K562 (cell line): Measurements from ENCODE around the gene NTSR1. TPM values are rescaled to one million over a fixed set of nuclear protein-coding genes. Genes with fewer than 3 reads are reported as not detected.

Experiments
- ATAC-seq: fragments of 200-7000 bp; cut with Tn5 transposase; 3 replicates; pipeline ENCODE4 v1.9.1; 2020; ENCODE audit warnings: moderate library complexity
- BruUV-seq: library from RNA; stranded (reverse); fragments of 400-500 nt; replicated peaks from 2 replicates; lab custom pipeline; 2021; lab: Mats Ljungman, UMichigan
- CTCF ChIA-PET: fragments of 300-600 bp; formaldehyde crosslinking; extraction: SDS; loops from one replicate; lab custom pipeline; 2021; ENCODE audit warnings: low intra/inter-chr PET ratio; lab: Yijun Ruan, JAX
- POLR2A ChIA-PET: fragments of 300-600, 350-650 bp; sonication (Branson Sonifier 250); formaldehyde crosslinking; extraction: SDS; loops from one replicate; lab custom pipeline; 2021; ENCODE audit warnings: antibody characterized with exemption, inconsistent platforms; lab: Yijun Ruan, JAX
- DNase-seq, 4 experiments: peaks; one replicate each; pipeline versions ENCODE4 v3.0.0 to v3.0.0-alpha.2; 2011 to 2018; ENCODE audit warnings: low spot score in 3 of 4, mixed read lengths in 3 of 4; ENCODE audit errors: extremely low read depth in 1 of 4
- FAIRE-seq: peaks from 2 replicates; lab custom pipeline; 2011; peaks lifted over from hg19 to GRCh38; lab: Jason Lieb, UNC
- H2AFZ ChIP-seq: 2 replicates; pipeline ENCODE4 v1.6.0; 2011; ENCODE audit warnings: low read depth, low read length, control low read depth, inconsistent platforms
- H3K27ac ChIP-seq: fragments of 200-600 bp; 3 replicates; pipeline ENCODE4 v1.8.0; 2011; ENCODE audit warnings: low read depth, mild to moderate bottlenecking, control low read depth, inconsistent platforms, low read length, moderate library complexity, mixed read lengths; ENCODE audit errors: extremely low read depth
- H3K27me3 ChIP-seq, 2 experiments: fragments of 300-600 bp in 1 of 2; 2 replicates in 1 of 2; 3 replicates in 1 of 2; pipeline versions ENCODE4 v1.6.0 to v1.8.0; 2011; ENCODE audit warnings: inconsistent platforms in 2 of 2, low read length in 2 of 2, mild to moderate bottlenecking in 1 of 2, mixed read lengths in 1 of 2, moderate library complexity in 1 of 2; ENCODE audit not compliant: control insufficient read depth in 2 of 2, insufficient read depth in 2 of 2
- H3K36me3 ChIP-seq: fragments of 300-600 bp; 3 replicates; pipeline ENCODE4 v1.8.0; 2011; ENCODE audit warnings: mild to moderate bottlenecking, low read length, inconsistent platforms; ENCODE audit not compliant: control insufficient read depth, insufficient read depth
- H3K4me1 ChIP-seq, 2 experiments: fragments of 200-600 bp in 1 of 2; replicated peaks in 1 of 2; 2 replicates in 1 of 2; 3 replicates in 1 of 2; pipeline versions ENCODE4 v1.5.1 to v1.8.0; 2011; ENCODE audit warnings: inconsistent platforms in 2 of 2, low read length in 2 of 2, mild to moderate bottlenecking in 1 of 2, mixed read lengths in 1 of 2, moderate library complexity in 1 of 2; ENCODE audit not compliant: control insufficient read depth in 2 of 2, insufficient read depth in 2 of 2
- H3K4me2 ChIP-seq: 2 replicates; pipeline ENCODE4 v1.6.1; 2011; ENCODE audit warnings: low read length, control low read depth, inconsistent platforms, mixed read lengths; ENCODE audit not compliant: insufficient read depth
- H3K4me3 ChIP-seq: fragments of 200-600 bp; sonication (generic), shearing (Covaris generic); 2 replicates; pipeline ENCODE4 v1.5.1; 2016; ENCODE audit warnings: control low read depth, inconsistent platforms
- H3K79me2 ChIP-seq: fragments of 200-600 bp; 3 replicates; pipeline ENCODE4 v1.8.0; 2011; ENCODE audit warnings: low read length, inconsistent platforms; ENCODE audit not compliant: control insufficient read depth, insufficient read depth
- H3K9ac ChIP-seq, 2 experiments: 2 replicates each; pipeline versions ENCODE4 v1.6.0 to v1.6.1; 2011; ENCODE audit warnings: low read depth in 2 of 2, low read length in 2 of 2, control low read depth in 1 of 2, inconsistent platforms in 1 of 2, mild to moderate bottlenecking in 1 of 2, mixed read lengths in 1 of 2; ENCODE audit not compliant: insufficient read depth in 1 of 2
- H3K9me1 ChIP-seq: one replicate; pipeline ENCODE4 v1.6.0; 2011; ENCODE audit warnings: inconsistent platforms, mild to moderate bottlenecking, low read length, moderate library complexity; ENCODE audit not compliant: control insufficient read depth, insufficient read depth
- H3K9me3 ChIP-seq: replicated peaks from 2 replicates; pipeline ENCODE4 v1.5.1; 2011; ENCODE audit warnings: low read depth, low read length, inconsistent platforms; ENCODE audit not compliant: control insufficient read depth, insufficient read depth
- H4K20me1 ChIP-seq: replicated peaks from 2 replicates; pipeline ENCODE4 v1.6.1; 2011; ENCODE audit warnings: low read length, inconsistent platforms, mixed read lengths; ENCODE audit not compliant: control insufficient read depth, insufficient read depth
- HEY1 ChIP-seq: fragments of 250-450 bp; sonication (Bioruptor Pico); IDR thresholded peaks from 2 replicates; pipeline ENCODE4 v1.5.0; 2020; ENCODE audit warnings: mild to moderate bottlenecking, moderate library complexity, borderline replicate concordance
- HOXB6 ChIP-seq: fragments of 250-450 bp; sonication (Bioruptor Pico); IDR thresholded peaks from 2 replicates; pipeline ENCODE4 v1.5.1; 2022; ENCODE audit warnings: mild to moderate bottlenecking, borderline replicate concordance
- JUN ChIP-seq, 2 experiments: sonication (generic) in 1 of 2; formaldehyde crosslinking in 1 of 2; IDR thresholded peaks; 2 replicates each; pipeline versions ENCODE4 v1.6.1 to v1.8.0; 2012 to 2022; ENCODE audit warnings: borderline replicate concordance in 2 of 2, mild to moderate bottlenecking in 2 of 2, improper control_type of control experiment in 1 of 2, low read depth in 1 of 2, low read length in 1 of 2, missing genetic modification reagents in 1 of 2
- KLF6 ChIP-seq: fragments of 250-450 bp; sonication (Bioruptor Pico); IDR thresholded peaks from 2 replicates; pipeline ENCODE4 v1.4.0; 2020; ENCODE audit warnings: mild to moderate bottlenecking, moderate library complexity, borderline replicate concordance
- RBM17 ChIP-seq: fragments of 200-400 bp; formaldehyde crosslinking; IDR thresholded peaks from 2 replicates; pipeline ENCODE4 v1.6.1; 2017; ENCODE audit warnings: low read depth, mild to moderate bottlenecking, low read length, borderline replicate concordance
- WGBS: fragments of 100-300 bp; shearing (Covaris generic); methylation state at CpG from one replicate; pipeline ENCODE4 v1.1.6; 2016; ENCODE audit warnings: low coverage, mixed read lengths; ENCODE audit not compliant: insufficient coverage; ENCODE audit errors: missing lambda C conversion rate; 5-methylcytosine and 5-hydroxymethylcytosine counted together
- in situ Hi-C: fragments of 300-500 bp; cut with MboI; formaldehyde crosslinking; loops from 4 replicates; pipeline ENCODE4 v1.15.0; 2018; ENCODE audit warnings: inconsistent platforms, mixed read lengths
- intact Hi-C: fragments of 100-400 bp; cut with micrococcal nuclease; formaldehyde crosslinking; loops from 2 replicates; pipeline ENCODE4 v1.14.2; 2022
- polyA plus RNA-seq, 8 experiments: library from polyadenylated mRNA; depleted of rRNA in 4 of 8; stranded (reverse) in 5 of 8; unstranded in 3 of 8; fragments of >200 nt; fragmentation: Nextera tagmentation in 2 of 8; fragmentation: Illumina TruSeq in 1 of 8; extraction: Ambion mirVana in 2 of 8; extraction: Trizol in 1 of 8; gene quantifications; 2 replicates each; pipeline versions ENCODE4 v1.2.1 to v1.2.3, GENCODE V29; 2011 to 2014; ENCODE audit warnings: inconsistent platforms in 1 of 8, missing spikeins in 1 of 8
- total RNA-seq, 7 experiments: library from RNA; depleted of rRNA in 6 of 7; stranded (reverse); fragments of >200 nt in 6 of 7; fragmentation: Illumina TruSeq in 2 of 7; extraction: Trizol in 2 of 7; gene quantifications; 2 replicates each; pipeline versions ENCODE4 v1.2.1 to v1.2.3, GENCODE V29; 2011 to 2021; ENCODE audit warnings: low replicate concordance in 1 of 7
- TF ChIP-seq, protein P1 (sequence below): sonication (generic); formaldehyde crosslinking; IDR thresholded peaks from 2 replicates; pipeline ENCODE4 v1.8.1; 2023; ENCODE audit warnings: mild to moderate bottlenecking, missing genetic modification reagents
- TF ChIP-seq, protein P2 (sequence below): fragments of 450-650 bp; IDR thresholded peaks from 2 replicates; pipeline ENCODE4 v1.6.1; 2016; ENCODE audit warnings: missing biosample characterization, missing genetic modification characterization
- TF ChIP-seq, protein P3 (sequence below), 3 experiments: IDR thresholded peaks in 2 of 3; conservative IDR thresholded peaks in 1 of 3; 2 replicates each; pipeline ENCODE4 v1.5.1; 2011 to 2012; ENCODE audit warnings: low read length in 3 of 3, mild to moderate bottlenecking in 3 of 3, control low read depth in 2 of 3, improper control_type of control experiment in 1 of 3, inconsistent platforms in 1 of 3, low read depth in 1 of 3, mixed read lengths in 1 of 3, moderate library complexity in 1 of 3; ENCODE audit not compliant: insufficient read depth in 2 of 3
- TF ChIP-seq, protein P4 (sequence below): fragments of 250-450 bp; sonication (Bioruptor Pico); IDR thresholded peaks from 2 replicates; pipeline ENCODE4 v1.5.0; 2021; ENCODE audit warnings: mild to moderate bottlenecking, borderline replicate concordance

Gene NTSR1
- total and polyA plus RNA-seq, 9 of the 15 experiments (the other 6 are each of a cell fraction or from before 2014, with no cell fraction given), result 0.04 to 0.40 (median 0.13) TPM; not detected in 3

DNA sequence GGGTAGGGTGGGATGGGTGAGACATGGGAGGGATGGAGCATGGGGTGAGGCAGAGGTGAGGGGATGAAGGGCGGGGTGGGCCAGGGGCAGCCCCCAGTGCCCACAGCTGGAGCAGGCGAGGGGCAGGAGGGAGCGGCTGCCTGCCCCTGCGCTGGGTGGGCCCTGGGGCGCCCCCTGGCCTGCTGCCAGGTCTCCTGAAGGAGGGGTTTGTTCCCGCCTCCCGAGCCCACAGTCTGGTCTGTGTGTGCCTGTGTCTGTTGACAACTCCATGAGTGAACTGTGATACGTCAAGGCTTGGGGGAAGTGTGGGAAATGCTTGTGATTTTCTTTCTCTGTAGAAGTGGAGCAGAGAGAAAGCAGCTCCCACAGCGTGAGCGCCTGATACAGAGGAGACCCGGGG lies 76.8 kb downstream of the NTSR1 start (continued):
- TF ChIP-seq, protein P1, sequence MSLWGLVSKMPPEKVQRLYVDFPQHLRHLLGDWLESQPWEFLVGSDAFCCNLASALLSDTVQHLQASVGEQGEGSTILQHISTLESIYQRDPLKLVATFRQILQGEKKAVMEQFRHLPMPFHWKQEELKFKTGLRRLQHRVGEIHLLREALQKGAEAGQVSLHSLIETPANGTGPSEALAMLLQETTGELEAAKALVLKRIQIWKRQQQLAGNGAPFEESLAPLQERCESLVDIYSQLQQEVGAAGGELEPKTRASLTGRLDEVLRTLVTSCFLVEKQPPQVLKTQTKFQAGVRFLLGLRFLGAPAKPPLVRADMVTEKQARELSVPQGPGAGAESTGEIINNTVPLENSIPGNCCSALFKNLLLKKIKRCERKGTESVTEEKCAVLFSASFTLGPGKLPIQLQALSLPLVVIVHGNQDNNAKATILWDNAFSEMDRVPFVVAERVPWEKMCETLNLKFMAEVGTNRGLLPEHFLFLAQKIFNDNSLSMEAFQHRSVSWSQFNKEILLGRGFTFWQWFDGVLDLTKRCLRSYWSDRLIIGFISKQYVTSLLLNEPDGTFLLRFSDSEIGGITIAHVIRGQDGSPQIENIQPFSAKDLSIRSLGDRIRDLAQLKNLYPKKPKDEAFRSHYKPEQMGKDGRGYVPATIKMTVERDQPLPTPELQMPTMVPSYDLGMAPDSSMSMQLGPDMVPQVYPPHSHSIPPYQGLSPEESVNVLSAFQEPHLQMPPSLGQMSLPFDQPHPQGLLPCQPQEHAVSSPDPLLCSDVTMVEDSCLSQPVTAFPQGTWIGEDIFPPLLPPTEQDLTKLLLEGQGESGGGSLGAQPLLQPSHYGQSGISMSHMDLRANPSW (CRISPR knock-in tag), result no peak
- TF ChIP-seq RBM17, result no peak

DNA sequence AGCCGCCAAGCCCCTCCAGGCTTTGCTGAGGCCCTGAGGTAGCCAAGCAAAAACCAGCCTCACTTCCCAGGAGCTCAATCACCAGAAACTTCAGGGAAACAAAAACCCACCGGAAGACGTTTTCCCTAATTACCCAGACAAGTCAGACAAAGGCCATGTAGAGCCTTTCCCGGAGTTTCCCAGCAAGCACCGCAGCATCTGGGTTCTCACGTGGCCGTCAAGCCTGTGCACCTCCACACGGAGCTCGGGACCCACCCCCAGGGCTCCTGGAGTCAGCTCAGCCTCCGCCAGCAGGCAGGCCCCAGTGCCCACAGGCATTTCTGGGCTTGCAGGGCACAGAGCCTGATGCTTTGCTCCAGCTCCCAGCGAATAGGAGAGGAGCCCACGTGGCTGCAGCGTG lies 77.5 kb downstream of the NTSR1 start:
- TF ChIP-seq, protein P2, sequence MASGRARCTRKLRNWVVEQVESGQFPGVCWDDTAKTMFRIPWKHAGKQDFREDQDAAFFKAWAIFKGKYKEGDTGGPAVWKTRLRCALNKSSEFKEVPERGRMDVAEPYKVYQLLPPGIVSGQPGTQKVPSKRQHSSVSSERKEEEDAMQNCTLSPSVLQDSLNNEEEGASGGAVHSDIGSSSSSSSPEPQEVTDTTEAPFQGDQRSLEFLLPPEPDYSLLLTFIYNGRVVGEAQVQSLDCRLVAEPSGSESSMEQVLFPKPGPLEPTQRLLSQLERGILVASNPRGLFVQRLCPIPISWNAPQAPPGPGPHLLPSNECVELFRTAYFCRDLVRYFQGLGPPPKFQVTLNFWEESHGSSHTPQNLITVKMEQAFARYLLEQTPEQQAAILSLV (tag), result no peak
- TF ChIP-seq HEY1 (no peak), KLF6 (CRISPR knock-in tag) (no peak), JUN (IDR thresholded peaks at IDR 0.05; ENCODE audit: borderline replicate concordance, low read depth, low read length) (no peak), JUN (CRISPR knock-in tag; IDR thresholded peaks at IDR 0.05; ENCODE audit: borderline replicate concordance) (no peak), HOXB6 (CRISPR knock-in tag) (no peak)
- TF ChIP-seq, protein P3, sequence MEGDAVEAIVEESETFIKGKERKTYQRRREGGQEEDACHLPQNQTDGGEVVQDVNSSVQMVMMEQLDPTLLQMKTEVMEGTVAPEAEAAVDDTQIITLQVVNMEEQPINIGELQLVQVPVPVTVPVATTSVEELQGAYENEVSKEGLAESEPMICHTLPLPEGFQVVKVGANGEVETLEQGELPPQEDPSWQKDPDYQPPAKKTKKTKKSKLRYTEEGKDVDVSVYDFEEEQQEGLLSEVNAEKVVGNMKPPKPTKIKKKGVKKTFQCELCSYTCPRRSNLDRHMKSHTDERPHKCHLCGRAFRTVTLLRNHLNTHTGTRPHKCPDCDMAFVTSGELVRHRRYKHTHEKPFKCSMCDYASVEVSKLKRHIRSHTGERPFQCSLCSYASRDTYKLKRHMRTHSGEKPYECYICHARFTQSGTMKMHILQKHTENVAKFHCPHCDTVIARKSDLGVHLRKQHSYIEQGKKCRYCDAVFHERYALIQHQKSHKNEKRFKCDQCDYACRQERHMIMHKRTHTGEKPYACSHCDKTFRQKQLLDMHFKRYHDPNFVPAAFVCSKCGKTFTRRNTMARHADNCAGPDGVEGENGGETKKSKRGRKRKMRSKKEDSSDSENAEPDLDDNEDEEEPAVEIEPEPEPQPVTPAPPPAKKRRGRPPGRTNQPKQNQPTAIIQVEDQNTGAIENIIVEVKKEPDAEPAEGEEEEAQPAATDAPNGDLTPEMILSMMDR (IDR thresholded peaks at IDR 0.05 in 2 of 3, conservative IDR thresholded peaks at IDR 0.05 in 1 of 3; ENCODE audit: insufficient read depth in 2 of 3, low read depth in 1 of 3, low read length in 3 of 3), result no peak
- TF ChIP-seq, protein P4, sequence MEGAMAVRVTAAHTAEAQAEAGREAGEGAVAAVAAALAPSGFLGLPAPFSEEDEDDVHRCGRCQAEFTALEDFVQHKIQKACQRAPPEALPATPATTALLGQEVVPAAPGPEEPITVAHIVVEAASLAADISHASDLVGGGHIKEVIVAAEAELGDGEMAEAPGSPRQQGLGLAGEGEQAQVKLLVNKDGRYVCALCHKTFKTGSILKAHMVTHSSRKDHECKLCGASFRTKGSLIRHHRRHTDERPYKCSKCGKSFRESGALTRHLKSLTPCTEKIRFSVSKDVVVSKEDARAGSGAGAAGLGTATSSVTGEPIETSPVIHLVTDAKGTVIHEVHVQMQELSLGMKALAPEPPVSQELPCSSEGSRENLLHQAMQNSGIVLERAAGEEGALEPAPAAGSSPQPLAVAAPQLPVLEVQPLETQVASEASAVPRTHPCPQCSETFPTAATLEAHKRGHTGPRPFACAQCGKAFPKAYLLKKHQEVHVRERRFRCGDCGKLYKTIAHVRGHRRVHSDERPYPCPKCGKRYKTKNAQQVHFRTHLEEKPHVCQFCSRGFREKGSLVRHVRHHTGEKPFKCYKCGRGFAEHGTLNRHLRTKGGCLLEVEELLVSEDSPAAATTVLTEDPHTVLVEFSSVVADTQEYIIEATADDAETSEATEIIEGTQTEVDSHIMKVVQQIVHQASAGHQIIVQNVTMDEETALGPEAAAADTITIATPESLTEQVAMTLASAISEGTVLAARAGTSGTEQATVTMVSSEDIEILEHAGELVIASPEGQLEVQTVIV (CRISPR knock-in tag), result no peak
- TF ChIP-seq, all 486 proteins: peak for 0
- Histone ChIP-seq H3K79me2 (no peaks in the 10 kb centered on the region), H3K4me2 (no peak overlapping the region), H3K9me3 (no peaks in the 10 kb centered on the region), H3K27me3 (peaks cover 4 to 14% of the 10 kb centered on the region in 2 experiments; a peak in 3 of 5 replicates), H3K27ac (no peak overlapping the region), H3K9ac (0 out of 4 replicates have a peak overlapping the region, but pooled peaks of 1 of the 2 experiments have one; percentile 1), H3K9me1 (no peaks in the 10 kb centered on the region), H3K36me3 (no peaks in the 10 kb centered on the region), H3K4me1 (peaks cover 0 to 35% of the 10 kb centered on the region in 2 experiments; a peak in 3 of 5 replicates), H3K4me3 (no peak overlapping the region), H2AFZ (no peak overlapping the region), H4K20me1 (no peaks in the 10 kb centered on the region)
- CTCF ChIA-PET, result no interaction called here
- 25% methylated on average over 11 of the region's 13 CpGs for WGBS
- no peak for DNase-seq
- no peak for FAIRE-seq
- POLR2A ChIA-PET, result interaction anchor here (0.6 to 1.9 kb wide), 3 partner anchors 18 to 98 kb away, joined by 3 to 4 read pairs (median 3); no protein-coding TSS in a partner anchor
- BruUV-seq, result no TSS peak
- in situ Hi-C loops (no loop called here), intact Hi-C loops (no loop called here)
- ATAC-seq, result no peak
